Loucy (cell line): ENCODE measurements around the gene LY6G6F.
A peak's percentile ranks its signal among the peaks of the same experiment; 100 is the strongest.

Experiments used
- H2AFZ ChIP-seq: fragments of 200-600 bp; sonication (generic); 2 replicates; pipeline ENCODE4 v1.6.0; 2016; ENCODE audit warnings: antibody characterized with exemption, mild to moderate bottlenecking, low read length, moderate library complexity
- H3F3A ChIP-seq: fragments of 200-600 bp; 2 replicates; pipeline ENCODE4 v1.6.0; 2016; ENCODE audit warnings: antibody characterized with exemption, low read depth, mild to moderate bottlenecking
- H3K27me3 ChIP-seq: fragments of 200-600 bp; sonication (generic); 2 replicates; pipeline ENCODE4 v1.6.1; 2014; ENCODE audit warnings: low read length, mild to moderate bottlenecking; ENCODE audit not compliant: insufficient read depth, poor library complexity, severe bottlenecking
- H3K36me3 ChIP-seq: fragments of 200-600 bp; sonication (generic); 2 replicates; pipeline ENCODE4 v1.6.1; 2016; ENCODE audit warnings: low read length; ENCODE audit not compliant: insufficient read depth
- H3K4me1 ChIP-seq: fragments of 200-600 bp; sonication (generic); 2 replicates; pipeline ENCODE4 v1.5.1; 2014; ENCODE audit warnings: low read length, mild to moderate bottlenecking; ENCODE audit not compliant: insufficient read depth, poor library complexity, severe bottlenecking
- H3K4me2 ChIP-seq: fragments of 200-600 bp; sonication (generic); 2 replicates; pipeline ENCODE4 v1.6.0; 2014; ENCODE audit warnings: antibody characterized with exemption, low read length, low read depth, mild to moderate bottlenecking; ENCODE audit not compliant: poor library complexity, severe bottlenecking
- H3K4me3 ChIP-seq: fragments of 200-600 bp; sonication (generic); 2 replicates; pipeline ENCODE4 v1.5.1; 2014; ENCODE audit warnings: low read length, mild to moderate bottlenecking, mixed read lengths; ENCODE audit not compliant: poor library complexity, severe bottlenecking
- H3K79me2 ChIP-seq: fragments of 200-600 bp; sonication (generic); 2 replicates; pipeline ENCODE4 v1.6.1; 2014; ENCODE audit warnings: low read length; ENCODE audit not compliant: insufficient read depth
- H3K9ac ChIP-seq: fragments of 200-600 bp; sonication (generic); 2 replicates; pipeline ENCODE4 v1.6.0; 2014; ENCODE audit warnings: mild to moderate bottlenecking, low read depth, low read length, moderate library complexity; ENCODE audit not compliant: poor library complexity, severe bottlenecking
- H3K9me2 ChIP-seq: fragments of 200-600 bp; sonication (generic); replicated peaks from 2 replicates; pipeline ENCODE4 v1.6.1; 2016; ENCODE audit warnings: low read depth, low read length, mixed read lengths
- H3K9me3 ChIP-seq: fragments of 200-600 bp; sonication (generic); 2 replicates; pipeline ENCODE4 v1.6.1; 2014; ENCODE audit warnings: mild to moderate bottlenecking, antibody characterized with exemption, low read length, low read depth; ENCODE audit not compliant: insufficient read depth
- H4K20me1 ChIP-seq: fragments of 200-600 bp; sonication (generic); 2 replicates; pipeline ENCODE4 v1.6.0; 2014; ENCODE audit warnings: antibody characterized with exemption, low read length, mild to moderate bottlenecking; ENCODE audit not compliant: insufficient read depth, poor library complexity, severe bottlenecking
- CTCF ChIP-seq: fragments of 200-600 bp; sonication (generic); conservative IDR thresholded peaks from 2 replicates; pipeline ENCODE4 v1.5.1; 2014; ENCODE audit warnings: mild to moderate bottlenecking, antibody characterized with exemption, low read length
- EZH2phosphoT487 ChIP-seq: fragments of 200-600 bp; IDR thresholded peaks from 2 replicates; pipeline ENCODE4 v1.6.1; 2018; ENCODE audit warnings: antibody characterized with exemption, mild to moderate bottlenecking, moderate library complexity, borderline replicate concordance

The LY6G6F gene

GRCh38 chr6:31713991-31714684 is 7.5 kb downstream of the LY6G6F start:
- H3K79me2 ChIP-seq = no peaks in the 10 kb centered on the region
- TF ChIP-seq EZH2phosphoT487 (no peak), CTCF (no peak)
- peak overlapping the region; percentile 52 for H3K9ac ChIP-seq
- no peak overlapping the region for H3K4me3 ChIP-seq
- no peaks in the 10 kb centered on the region for H3K27me3 ChIP-seq
- H3K9me2 ChIP-seq = no peaks in the 10 kb centered on the region
- H3F3A ChIP-seq = no peaks in the 10 kb centered on the region
- H3K9me3 ChIP-seq = no peaks in the 10 kb centered on the region
- H3K4me1 ChIP-seq = peaks cover 40% of the 10 kb centered on the region
- H4K20me1 ChIP-seq = no peaks in the 10 kb centered on the region
- no peak overlapping the region for H3K4me2 ChIP-seq
- H2AFZ ChIP-seq = peak overlapping the region; percentile 56; the same call in 1 of the 2 replicates
- H3K36me3 ChIP-seq = no peaks in the 10 kb centered on the region

- TF ChIP-seq CTCF (no peak), EZH2phosphoT487 (no peak)
- H3K9me2 ChIP-seq = no peaks in the 10 kb centered on the region
- no peaks in the 10 kb centered on the region for H3K27me3 ChIP-seq
- H3K4me3 ChIP-seq = no peak within 1 kb of the TSS
- no peak within 1 kb of the TSS for H3K4me2 ChIP-seq
- H4K20me1 ChIP-seq = no peaks in the 10 kb centered on the region
- H3K79me2 ChIP-seq = no peaks in the 10 kb centered on the region
- no peaks in the 10 kb centered on the region for H3K36me3 ChIP-seq
- peak within 1 kb of the TSS; percentile 60; the same call in 1 of the 2 replicates for H2AFZ ChIP-seq
- H3K4me1 ChIP-seq = peaks cover 40% of the 10 kb centered on the region
- H3K9me3 ChIP-seq = no peaks in the 10 kb centered on the region
- H3K9ac ChIP-seq = peak within 1 kb of the TSS; percentile 52
- H3F3A ChIP-seq = no peaks in the 10 kb centered on the region
These were observed 8.6 kb downstream of the LY6G6F start, which contains the start of gene LY6G6D for GRCh38 chr6:31715022-31715958. TSS of gene LY6G6D (plus strand) at chr6:31715348. CDS start at chr6:31715356, 8 bp downstream.

GRCh38 chr6:31717499-31718222 is 11.0 kb downstream of the LY6G6F start:
- Histone ChIP-seq H3K9me2 (no peaks in the 10 kb centered on the region), H3K27me3 (no peaks in the 10 kb centered on the region), H3K36me3 (no peaks in the 10 kb centered on the region), H4K20me1 (no peaks in the 10 kb centered on the region), H3K4me3 (no peak overlapping the region), H2AFZ (no peak overlapping the region), H3F3A (no peaks in the 10 kb centered on the region), H3K79me2 (no peaks in the 10 kb centered on the region), H3K9ac (no peak overlapping the region), H3K4me1 (peaks cover 21% of the 10 kb centered on the region), H3K9me3 (no peaks in the 10 kb centered on the region), H3K4me2 (no peak overlapping the region)
- TF ChIP-seq EZH2phosphoT487 (no peak), CTCF (no peak)
